ENCODE measurements around the gene BRD3.

Gene BRD3

GRCh38 chr9:134010310-134011173 lies 57.3 kb downstream of the BRD3 start:
- DNase-seq: peak; percentile 32

- no peak for DNase-seq
These were observed 60.3 kb downstream of the BRD3 start for GRCh38 chr9:134007571-134007970.

GRCh38 chr9:134007150-134007549 lies 60.7 kb downstream of the BRD3 start:
- peak; percentile 59 for DNase-seq

- DNase-seq: no peak
These were observed 62.4 kb downstream of the BRD3 start for GRCh38 chr9:134005381-134005780.

GRCh38 chr9:134004881-134005280 lies 62.9 kb downstream of the BRD3 start:
- no peak for DNase-seq

GRCh38 chr9:134004131-134004873 lies 63.5 kb downstream of the BRD3 start:
- DNase-seq: no peak

- no peak for DNase-seq
These were observed 64.6 kb downstream of the BRD3 start for GRCh38 chr9:134003237-134003636.

- DNase-seq: no peak
These were observed 65.0 kb downstream of the BRD3 start for GRCh38 chr9:134002796-134003195.

- no peak for DNase-seq
These were observed 68.0 kb downstream of the BRD3 start for GRCh38 chr9:133999851-134000265.

GRCh38 chr9:133998915-133999595 lies 68.8 kb downstream of the BRD3 start:
- no peak for DNase-seq

- no peak for DNase-seq
These were observed 70.2 kb downstream of the BRD3 start for GRCh38 chr9:133997584-133997983.

- no peak for DNase-seq
These were observed 71.0 kb downstream of the BRD3 start for GRCh38 chr9:133996531-133997520.

GRCh38 chr9:133995012-133995896 lies 72.6 kb downstream of the BRD3 start:
- peak; percentile 68 for DNase-seq

- DNase-seq: peak; percentile 87
These were observed 73.3 kb downstream of the BRD3 start for GRCh38 chr9:133994353-133995011.

GRCh38 chr9:133993635-133994253 lies 74.1 kb downstream of the BRD3 start:
- DNase-seq: no peak

- peak; percentile 88 for DNase-seq
These were observed 74.8 kb downstream of the BRD3 start for GRCh38 chr9:133992780-133993634.

- DNase-seq: peak; percentile 89
These were observed 75.7 kb downstream of the BRD3 start, which contains the start of gene VAV2 for GRCh38 chr9:133991964-133992779. VAV2 (minus strand) TSS chr9:133992324; CDS start chr9:133992278, 46 bp downstream.
